Duodenal mucosa (tissue), 2 donors: ENCODE measurements around the gene GNL2.
A peak's percentile ranks its signal among the peaks of the same experiment; 100 is the strongest.

Source experiments
- H3K27ac ChIP-seq: one replicate; pipeline ENCODE4 v1.7.0; 2013; ENCODE audit warnings: low read depth, low read length
- H3K27me3 ChIP-seq, 2 donors: one replicate each; pipeline ENCODE4 v1.7.0; 2013; ENCODE audit warnings: low read length in 2 of 2, control low read depth in 1 of 2; ENCODE audit not compliant: insufficient read depth in 2 of 2, control insufficient read depth in 1 of 2
- H3K36me3 ChIP-seq, 2 donors: one replicate each; pipeline ENCODE4 v1.7.0; 2013; ENCODE audit warnings: low read length in 2 of 2, control low read depth in 1 of 2; ENCODE audit not compliant: insufficient read depth in 2 of 2, control insufficient read depth in 1 of 2
- H3K4me1 ChIP-seq, 2 donors: one replicate each; pipeline ENCODE4 v1.7.0; 2013; ENCODE audit warnings: low read length in 2 of 2, control low read depth in 1 of 2; ENCODE audit not compliant: insufficient read depth in 2 of 2, control insufficient read depth in 1 of 2
- H3K4me3 ChIP-seq, 2 donors: one replicate each; pipeline ENCODE4 v1.7.0; 2013; ENCODE audit warnings: low read length in 2 of 2, low read depth in 1 of 2
- H3K9ac ChIP-seq, 2 donors: one replicate each; pipeline ENCODE4 v1.7.0; 2013; ENCODE audit warnings: low read length in 2 of 2, low read depth in 1 of 2
- H3K9me3 ChIP-seq, 2 donors: one replicate each; pipeline ENCODE4 v1.7.0; 2013; ENCODE audit warnings: low read length in 2 of 2, control low read depth in 1 of 2; ENCODE audit not compliant: control insufficient read depth in 1 of 2

The GNL2 gene

GRCh38 chr1:37595440-37596181 is at the start of gene GNL2:
Gene GNL2 (minus strand): TSS chr1:37595937. CDS start chr1:37595822, 115 bp downstream.
- Histone ChIP-seq H3K4me1 (peaks cover 11 to 17% of the 10 kb centered on the region in 2 donors), H3K36me3 (peaks cover 10 to 23% of the 10 kb centered on the region in 2 donors), H3K9ac (peak within 1 kb of the TSS; percentile 91), H3K4me3 (peak within 1 kb of the TSS; percentile 96 to 99), H3K27me3 (no peaks in the 10 kb centered on the region), H3K27ac (peak within 1 kb of the TSS; percentile 74), H3K9me3 (no peaks in the 10 kb centered on the region)

GRCh38 chr1:37641059-37641458 is 45.3 kb upstream of the GNL2 start:
- no peak overlapping the region for H3K4me3 ChIP-seq
- no peak overlapping the region for H3K27ac ChIP-seq
- no peaks in the 10 kb centered on the region for H3K4me1 ChIP-seq
- no peaks in the 10 kb centered on the region for H3K36me3 ChIP-seq
- peaks cover 4 to 16% of the 10 kb centered on the region in 2 donors for H3K27me3 ChIP-seq
- H3K9me3 ChIP-seq: no peaks in the 10 kb centered on the region
- H3K9ac ChIP-seq: no peak overlapping the region

GRCh38 chr1:37636435-37636834 is 40.7 kb upstream of the GNL2 start:
- no peak overlapping the region for H3K27ac ChIP-seq
- no peak overlapping the region for H3K9ac ChIP-seq
- no peaks in the 10 kb centered on the region for H3K36me3 ChIP-seq
- H3K9me3 ChIP-seq: no peaks in the 10 kb centered on the region
- H3K4me3 ChIP-seq: no peak overlapping the region
- peaks cover 0 to 3% of the 10 kb centered on the region in 2 donors for H3K4me1 ChIP-seq
- peaks cover 47% of the 10 kb centered on the region in 2 donors for H3K27me3 ChIP-seq

GRCh38 chr1:37634992-37635902 is 39.5 kb upstream of the GNL2 start:
- no peak overlapping the region for H3K4me3 ChIP-seq

GRCh38 chr1:37634244-37634991 is 38.7 kb upstream of the GNL2 start, which contains the start of gene RSPO1:
Gene RSPO1 (minus strand): TSS chr1:37634892. CDS start chr1:37629661, 5,231 bp downstream.
- Histone ChIP-seq H3K4me3 (peak within 1 kb of the TSS; percentile 28 to 29), H3K27me3 (peaks cover 64 to 67% of the 10 kb centered on the region in 2 donors), H3K9ac (no peak within 1 kb of the TSS), H3K27ac (no peak within 1 kb of the TSS), H3K9me3 (no peaks in the 10 kb centered on the region), H3K4me1 (peaks cover 0 to 3% of the 10 kb centered on the region in 2 donors), H3K36me3 (no peaks in the 10 kb centered on the region)

More at GRCh38 chr1:37634992-37635902, 39.5 kb upstream of the GNL2 start:
- peaks cover 0 to 3% of the 10 kb centered on the region in 2 donors for H3K4me1 ChIP-seq
- no peak overlapping the region for H3K27ac ChIP-seq
- no peak overlapping the region for H3K9ac ChIP-seq
- H3K36me3 ChIP-seq: no peaks in the 10 kb centered on the region
- H3K27me3 ChIP-seq: peaks cover 56 to 59% of the 10 kb centered on the region in 2 donors
- H3K9me3 ChIP-seq: no peaks in the 10 kb centered on the region

- Histone ChIP-seq H3K36me3 (no peaks in the 10 kb centered on the region), H3K27ac (no peak overlapping the region), H3K4me3 (peak overlapping the region in 1 of 2 donors; percentile 29), H3K4me1 (peaks cover 0 to 3% of the 10 kb centered on the region in 2 donors), H3K9ac (no peak overlapping the region), H3K27me3 (peaks cover 68 to 69% of the 10 kb centered on the region in 2 donors), H3K9me3 (no peaks in the 10 kb centered on the region)
Observed at GRCh38 chr1:37633938-37634243, 38.2 kb upstream of the GNL2 start.

- Histone ChIP-seq H3K27ac (no peak overlapping the region), H3K4me1 (peaks cover 0 to 3% of the 10 kb centered on the region in 2 donors), H3K27me3 (peaks cover 68 to 74% of the 10 kb centered on the region in 2 donors), H3K36me3 (no peaks in the 10 kb centered on the region), H3K9ac (no peak overlapping the region), H3K9me3 (no peaks in the 10 kb centered on the region), H3K4me3 (peak overlapping the region in 1 of 2 donors; percentile 29)
Observed at GRCh38 chr1:37633040-37633937, 37.6 kb upstream of the GNL2 start.

GRCh38 chr1:37631036-37631435 is 35.3 kb upstream of the GNL2 start:
- H3K27ac ChIP-seq: no peak overlapping the region

GRCh38 chr1:37630426-37631028 is 34.8 kb upstream of the GNL2 start:
- Histone ChIP-seq H3K4me1 (peaks cover 0 to 3% of the 10 kb centered on the region in 2 donors), H3K9me3 (no peaks in the 10 kb centered on the region), H3K4me3 (no peak overlapping the region), H3K27ac (no peak overlapping the region), H3K36me3 (no peaks in the 10 kb centered on the region), H3K9ac (no peak overlapping the region), H3K27me3 (peaks cover 62 to 75% of the 10 kb centered on the region in 2 donors)

More at GRCh38 chr1:37631036-37631435, 35.3 kb upstream of the GNL2 start:
- Histone ChIP-seq H3K36me3 (no peaks in the 10 kb centered on the region), H3K4me1 (peaks cover 0 to 3% of the 10 kb centered on the region in 2 donors), H3K9ac (no peak overlapping the region), H3K4me3 (no peak overlapping the region), H3K27me3 (peaks cover 67 to 80% of the 10 kb centered on the region in 2 donors), H3K9me3 (no peaks in the 10 kb centered on the region)
